HepG2 (cell line): ENCODE measurements around the gene PEMT. TPM values are rescaled to one million over a fixed set of nuclear protein-coding genes. Genes with fewer than 3 reads are reported as not detected.

Source experiments
- ATF3 ChIP-seq: sonication (generic); formaldehyde crosslinking; IDR thresholded peaks from 2 replicates; pipeline ENCODE4 v1.4.0; 2020; ENCODE audit warnings: missing genetic modification reagents
- GFI1 ChIP-seq: sonication (generic); formaldehyde crosslinking; IDR thresholded peaks from 2 replicates; pipeline ENCODE4 v1.5.0; 2020; ENCODE audit warnings: missing genetic modification reagents, mild to moderate bottlenecking, borderline replicate concordance
- GTF3A ChIP-seq: sonication (generic); formaldehyde crosslinking; conservative IDR thresholded peaks from 2 replicates; pipeline ENCODE4 v1.4.0; 2020; ENCODE audit warnings: mild to moderate bottlenecking, missing genetic modification reagents
- JDP2 ChIP-seq: sonication (generic); formaldehyde crosslinking; IDR thresholded peaks from 2 replicates; pipeline ENCODE4 v1.8.1; 2022; ENCODE audit warnings: missing genetic modification reagents, borderline replicate concordance
- RBM39 ChIP-seq: fragments of 200-400 bp; formaldehyde crosslinking; IDR thresholded peaks from one replicate; pipeline ENCODE4 v1.6.1; 2018; ENCODE audit warnings: antibody characterized with exemption, mild to moderate bottlenecking, low read depth, low read length; ENCODE audit not compliant: poor library complexity, severe bottlenecking
- SMARCC2 ChIP-seq: fragments of 450-650 bp; IDR thresholded peaks from 2 replicates; pipeline ENCODE4 v1.6.1; 2017; ENCODE audit warnings: antibody characterized with exemption, mild to moderate bottlenecking
- SMC3 ChIP-seq: IDR thresholded peaks from 2 replicates; pipeline ENCODE4 v1.6.1; 2011; ENCODE audit warnings: low read length, improper control_type of control experiment
- USF2 ChIP-seq, 2 experiments: sonication (generic) in 1 of 2; formaldehyde crosslinking in 1 of 2; IDR thresholded peaks; 2 replicates each; pipeline versions ENCODE4 v1.5.1 to v1.6.1; 2011 to 2020; ENCODE audit warnings: borderline replicate concordance in 1 of 2, low read depth in 1 of 2, low read length in 1 of 2, mild to moderate bottlenecking in 1 of 2, missing genetic modification reagents in 1 of 2, moderate library complexity in 1 of 2
- ZBTB14 ChIP-seq: sonication (generic); formaldehyde crosslinking; IDR thresholded peaks from 2 replicates; pipeline ENCODE4 v1.4.0; 2020; ENCODE audit warnings: missing genetic modification reagents
- ZNF274 ChIP-seq: sonication (generic); formaldehyde crosslinking; IDR thresholded peaks from 2 replicates; pipeline ENCODE4 v1.5.1; 2020; ENCODE audit warnings: mild to moderate bottlenecking, missing genetic modification reagents
- ZNF33B ChIP-seq: sonication (generic); formaldehyde crosslinking; IDR thresholded peaks from 2 replicates; pipeline ENCODE4 v1.5.1; 2020; ENCODE audit warnings: mild to moderate bottlenecking, missing genetic modification reagents
- ZNF510 ChIP-seq: sonication (generic); formaldehyde crosslinking; IDR thresholded peaks from 2 replicates; pipeline ENCODE4 v1.4.0; 2020; ENCODE audit warnings: low read depth, mild to moderate bottlenecking, missing genetic modification reagents
- ZNF512B ChIP-seq: sonication (generic); formaldehyde crosslinking; IDR thresholded peaks from 2 replicates; pipeline ENCODE4 v1.5.1; 2020; ENCODE audit warnings: missing genetic modification reagents, mild to moderate bottlenecking, borderline replicate concordance
- ZNF546 ChIP-seq: sonication (generic); formaldehyde crosslinking; conservative IDR thresholded peaks from 2 replicates; pipeline ENCODE4 v1.8.1; 2023; ENCODE audit warnings: mild to moderate bottlenecking, missing genetic modification reagents
- ZNF605 ChIP-seq: sonication (generic); formaldehyde crosslinking; IDR thresholded peaks from 2 replicates; pipeline ENCODE4 v1.8.0; 2022; ENCODE audit warnings: mild to moderate bottlenecking, missing genetic modification reagents
- ZNF709 ChIP-seq: sonication (generic); formaldehyde crosslinking; IDR thresholded peaks from 2 replicates; pipeline ENCODE4 v1.5.0; 2020; ENCODE audit warnings: mild to moderate bottlenecking, missing genetic modification reagents
- ZNF724P ChIP-seq: sonication (generic); formaldehyde crosslinking; IDR thresholded peaks from 2 replicates; pipeline ENCODE4 v1.8.0; 2022; ENCODE audit warnings: missing genetic modification reagents, borderline replicate concordance
- ZNF879 ChIP-seq: sonication (generic); formaldehyde crosslinking; IDR thresholded peaks from 2 replicates; pipeline ENCODE4 v1.8.1; 2023; ENCODE audit warnings: missing genetic modification reagents
- polyA plus RNA-seq, 8 experiments: library from polyadenylated mRNA; depleted of rRNA in 3 of 8; stranded (reverse) in 7 of 8; unstranded in 1 of 8; fragments of >200 nt; fragmentation: Illumina TruSeq in 4 of 8; extraction: Trizol in 4 of 8; gene quantifications; 2 replicates each; pipeline versions ENCODE4 v1.2.1 to v1.2.3, GENCODE V29; 2011 to 2016; ENCODE audit warnings: low read depth in 4 of 8, missing spikeins in 1 of 8, mixed read lengths in 1 of 8; ENCODE audit not compliant: insufficient read depth in 1 of 8
- total RNA-seq, 5 experiments: library from RNA; depleted of rRNA; stranded (reverse); fragments of >200 nt; fragmentation: Illumina TruSeq; extraction: Trizol; gene quantifications; 2 replicates each; pipeline ENCODE4 v1.2.3, GENCODE V29; 2016; ENCODE audit warnings: low read depth in 1 of 5
- TF ChIP-seq, protein P1 (sequence below): sonication (generic); formaldehyde crosslinking; conservative IDR thresholded peaks from 2 replicates; pipeline ENCODE4 v1.4.0; 2020; ENCODE audit warnings: missing genetic modification reagents

Gene PEMT
- total and polyA plus RNA-seq, 2 of the 13 experiments (the other 11 are each of a cell fraction or from before 2014, with no cell fraction given) = 31.7 to 43.6 TPM

- TF ChIP-seq USF2 (IDR thresholded peaks at IDR 0.05; ENCODE audit: low read depth, low read length) (no peak), USF2 (CRISPR knock-in tag; IDR thresholded peaks at IDR 0.05; ENCODE audit: borderline replicate concordance) (peak; percentile 20; the same call in 1 of the 2 replicates), ZNF879 (CRISPR knock-in tag) (no peak), ZNF510 (CRISPR knock-in tag) (no peak), ZNF605 (CRISPR knock-in tag) (peak; percentile 76), GFI1 (CRISPR knock-in tag) (peak; percentile 77), ATF3 (CRISPR knock-in tag) (no peak), ZNF709 (CRISPR knock-in tag) (no peak), ZNF724P (CRISPR knock-in tag) (peak; percentile 92; the same call in 1 of the 2 replicates), RBM39 (peak; percentile 34), ZNF546 (CRISPR knock-in tag) (0 out of 2 replicates have a peak, but pooled peaks have one; percentile 49), ZBTB14 (CRISPR knock-in tag) (peak; percentile 34), JDP2 (no peak), SMARCC2 (no peak), SMC3 (no peak), GTF3A (CRISPR knock-in tag) (no peak), ZNF512B (CRISPR knock-in tag) (no peak), ZNF274 (CRISPR knock-in tag) (0 out of 2 replicates have a peak, but pooled peaks have one; percentile 48), ZNF33B (CRISPR knock-in tag) (no peak)
- TF ChIP-seq, protein P1, sequence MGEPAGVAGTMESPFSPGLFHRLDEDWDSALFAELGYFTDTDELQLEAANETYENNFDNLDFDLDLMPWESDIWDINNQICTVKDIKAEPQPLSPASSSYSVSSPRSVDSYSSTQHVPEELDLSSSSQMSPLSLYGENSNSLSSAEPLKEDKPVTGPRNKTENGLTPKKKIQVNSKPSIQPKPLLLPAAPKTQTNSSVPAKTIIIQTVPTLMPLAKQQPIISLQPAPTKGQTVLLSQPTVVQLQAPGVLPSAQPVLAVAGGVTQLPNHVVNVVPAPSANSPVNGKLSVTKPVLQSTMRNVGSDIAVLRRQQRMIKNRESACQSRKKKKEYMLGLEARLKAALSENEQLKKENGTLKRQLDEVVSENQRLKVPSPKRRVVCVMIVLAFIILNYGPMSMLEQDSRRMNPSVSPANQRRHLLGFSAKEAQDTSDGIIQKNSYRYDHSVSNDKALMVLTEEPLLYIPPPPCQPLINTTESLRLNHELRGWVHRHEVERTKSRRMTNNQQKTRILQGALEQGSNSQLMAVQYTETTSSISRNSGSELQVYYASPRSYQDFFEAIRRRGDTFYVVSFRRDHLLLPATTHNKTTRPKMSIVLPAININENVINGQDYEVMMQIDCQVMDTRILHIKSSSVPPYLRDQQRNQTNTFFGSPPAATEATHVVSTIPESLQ = peak; percentile 40; the same call in 1 of the 2 replicates
Measured at GRCh38 chr17:17591355-17592298, at the start of gene PEMT (continued).
